Measurements from ENCODE around the gene TOMM40.
"Not testable (repeated sequence)": the region's sequence is repeated elsewhere in the genome, so short reads cannot be mapped to it uniquely, and the experiment has no call there.

Gene TOMM40

GRCh38 chr19:44924243-44924725 is 33.2 kb downstream of the TOMM40 start:
- DNase-seq (ENCODE audit: low read depth in 2 of 2): no peak
- no peak overlapping the region for H3K4me3 ChIP-seq (replicated peaks in 1 of 2; ENCODE audit: low read depth in 2 of 2, low read length in 2 of 2)
- TF ChIP-seq CTCF (IDR thresholded peaks at IDR 0.05; ENCODE audit: low read depth, low read length): no peak

- DNase-seq (ENCODE audit: low read depth in 2 of 2): peak; percentile 70 to 95
- no peak overlapping the region for H3K4me3 ChIP-seq (replicated peaks in 1 of 2; ENCODE audit: low read depth in 2 of 2, low read length in 2 of 2)
- TF ChIP-seq CTCF (IDR thresholded peaks at IDR 0.05; ENCODE audit: low read depth, low read length): no peak
Measured at GRCh38 chr19:44925114-44925891, 34.2 kb downstream of the TOMM40 start.

- not testable (repeated sequence) for DNase-seq (ENCODE audit: low read depth in 2 of 2); H3K4me3 ChIP-seq (replicated peaks in 1 of 2; ENCODE audit: low read depth in 2 of 2, low read length in 2 of 2)
Measured at GRCh38 chr19:44926245-44927077, 35.4 kb downstream of the TOMM40 start.

- no peak for TF ChIP-seq CTCF (IDR thresholded peaks at IDR 0.05; ENCODE audit: low read depth, low read length)
- H3K4me3 ChIP-seq (replicated peaks in 1 of 2; ENCODE audit: low read depth in 2 of 2, low read length in 2 of 2): no peak overlapping the region
- peak; percentile 83 to 94 for DNase-seq (ENCODE audit: low read depth in 2 of 2)
Measured at GRCh38 chr19:44927746-44928145, 36.7 kb downstream of the TOMM40 start.

- no peak for TF ChIP-seq CTCF (IDR thresholded peaks at IDR 0.05; ENCODE audit: low read depth, low read length)
- DNase-seq (ENCODE audit: low read depth in 2 of 2): no peak
- H3K4me3 ChIP-seq (replicated peaks in 1 of 2; ENCODE audit: low read depth in 2 of 2, low read length in 2 of 2): no peak overlapping the region
Measured at GRCh38 chr19:44930088-44930487, 39.0 kb downstream of the TOMM40 start.

GRCh38 chr19:44931541-44931940 is 40.5 kb downstream of the TOMM40 start:
- DNase-seq (ENCODE audit: low read depth in 2 of 2): no peak
- no peak for TF ChIP-seq CTCF (IDR thresholded peaks at IDR 0.05; ENCODE audit: low read depth, low read length)
- no peak overlapping the region for H3K4me3 ChIP-seq (replicated peaks in 1 of 2; ENCODE audit: low read depth in 2 of 2, low read length in 2 of 2)

GRCh38 chr19:44939668-44940067 is 48.6 kb downstream of the TOMM40 start:
- peak in 1 of 2 donors; percentile 29 for DNase-seq (ENCODE audit: low read depth in 2 of 2)
- TF ChIP-seq CTCF (IDR thresholded peaks at IDR 0.05; ENCODE audit: low read depth, low read length): no peak
- H3K4me3 ChIP-seq (replicated peaks in 1 of 2; ENCODE audit: low read depth in 2 of 2, low read length in 2 of 2): no peak overlapping the region
